GM12878 (cell line): ENCODE measurements around the gene RPS2. TPM values are rescaled to one million over a fixed set of nuclear protein-coding genes. Genes with fewer than 3 reads are reported as not detected.

Source experiments
- BACH1 ChIP-seq: fragments of 450-650 bp; IDR thresholded peaks from 2 replicates; pipeline ENCODE4 v1.6.1; 2017; ENCODE audit warnings: mild to moderate bottlenecking, borderline replicate concordance
- CREB1 ChIP-seq: IDR thresholded peaks from 2 replicates; pipeline ENCODE4 v1.6.1; 2012; ENCODE audit warnings: low read depth, mild to moderate bottlenecking, inconsistent platforms
- HDAC6 ChIP-seq: fragments of 200-600 bp; sonication (generic); IDR thresholded peaks from one replicate; pipeline ENCODE4 v1.8.0; 2017; ENCODE audit warnings: antibody characterized with exemption; ENCODE audit not compliant: unreplicated experiment
- IRF4 ChIP-seq: IDR thresholded peaks from 2 replicates; pipeline ENCODE4 v1.6.1; 2011; ENCODE audit warnings: low read depth, low read length
- PAX5 ChIP-seq: IDR thresholded peaks from 2 replicates; pipeline ENCODE4 v1.6.1; 2011; ENCODE audit warnings: low read depth, low read length, borderline replicate concordance
- TARDBP ChIP-seq: IDR thresholded peaks from 2 replicates; pipeline ENCODE4 v1.6.1; 2016; ENCODE audit warnings: borderline replicate concordance
- polyA plus RNA-seq, 11 experiments: library from polyadenylated mRNA; depleted of rRNA in 4 of 11; unstranded in 6 of 11; stranded (reverse) in 5 of 11; fragments of >200 nt; fragmentation: Nextera tagmentation in 4 of 11; fragmentation: Illumina TruSeq in 1 of 11; extraction: Ambion mirVana in 4 of 11; extraction: Trizol in 1 of 11; gene quantifications; 1 replicate in 1 of 11; 2 replicates in 10 of 11; pipeline versions ENCODE4 v1.2.1 to v1.2.3, GENCODE V29; 2011 to 2016; ENCODE audit warnings: inconsistent platforms in 2 of 11, missing spikeins in 2 of 11, low read depth in 1 of 11
- total RNA-seq, 4 experiments: library from RNA; depleted of rRNA in 3 of 4; stranded (reverse); fragments of >200 nt in 3 of 4; fragmentation: Illumina TruSeq in 1 of 4; extraction: Trizol in 1 of 4; gene quantifications; 2 replicates each; pipeline versions ENCODE4 v1.2.1 to v1.2.3, GENCODE V29; 2013 to 2021
- TF ChIP-seq, protein P1 (sequence below): IDR thresholded peaks from 2 replicates; pipeline ENCODE4 v1.6.1; 2011; ENCODE audit warnings: borderline replicate concordance, low read depth, mild to moderate bottlenecking, moderate library complexity, low read length; ENCODE audit not compliant: insufficient read depth, poor library complexity, severe bottlenecking
- TF ChIP-seq, protein P2 (sequence below): IDR thresholded peaks from 2 replicates; pipeline ENCODE4 v1.6.1; 2012; ENCODE audit warnings: improper control_type of control experiment, low read depth, low read length; ENCODE audit not compliant: insufficient replicate concordance

RPS2 gene
- total and polyA plus RNA-seq, 10 of the 15 experiments (the other 5 are each of a cell fraction or from before 2014, with no cell fraction given) = 1,295 to 7,121 (median 3,933) TPM

- TF ChIP-seq HDAC6 (no peak), PAX5 (no peak), TARDBP (no peak), IRF4 (no peak), CREB1 (no peak), BACH1 (no peak)
- TF ChIP-seq, protein P1, sequence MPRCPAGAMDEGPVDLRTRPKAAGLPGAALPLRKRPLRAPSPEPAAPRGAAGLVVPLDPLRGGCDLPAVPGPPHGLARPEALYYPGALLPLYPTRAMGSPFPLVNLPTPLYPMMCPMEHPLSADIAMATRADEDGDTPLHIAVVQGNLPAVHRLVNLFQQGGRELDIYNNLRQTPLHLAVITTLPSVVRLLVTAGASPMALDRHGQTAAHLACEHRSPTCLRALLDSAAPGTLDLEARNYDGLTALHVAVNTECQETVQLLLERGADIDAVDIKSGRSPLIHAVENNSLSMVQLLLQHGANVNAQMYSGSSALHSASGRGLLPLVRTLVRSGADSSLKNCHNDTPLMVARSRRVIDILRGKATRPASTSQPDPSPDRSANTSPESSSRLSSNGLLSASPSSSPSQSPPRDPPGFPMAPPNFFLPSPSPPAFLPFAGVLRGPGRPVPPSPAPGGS = no peak
- TF ChIP-seq, protein P2, sequence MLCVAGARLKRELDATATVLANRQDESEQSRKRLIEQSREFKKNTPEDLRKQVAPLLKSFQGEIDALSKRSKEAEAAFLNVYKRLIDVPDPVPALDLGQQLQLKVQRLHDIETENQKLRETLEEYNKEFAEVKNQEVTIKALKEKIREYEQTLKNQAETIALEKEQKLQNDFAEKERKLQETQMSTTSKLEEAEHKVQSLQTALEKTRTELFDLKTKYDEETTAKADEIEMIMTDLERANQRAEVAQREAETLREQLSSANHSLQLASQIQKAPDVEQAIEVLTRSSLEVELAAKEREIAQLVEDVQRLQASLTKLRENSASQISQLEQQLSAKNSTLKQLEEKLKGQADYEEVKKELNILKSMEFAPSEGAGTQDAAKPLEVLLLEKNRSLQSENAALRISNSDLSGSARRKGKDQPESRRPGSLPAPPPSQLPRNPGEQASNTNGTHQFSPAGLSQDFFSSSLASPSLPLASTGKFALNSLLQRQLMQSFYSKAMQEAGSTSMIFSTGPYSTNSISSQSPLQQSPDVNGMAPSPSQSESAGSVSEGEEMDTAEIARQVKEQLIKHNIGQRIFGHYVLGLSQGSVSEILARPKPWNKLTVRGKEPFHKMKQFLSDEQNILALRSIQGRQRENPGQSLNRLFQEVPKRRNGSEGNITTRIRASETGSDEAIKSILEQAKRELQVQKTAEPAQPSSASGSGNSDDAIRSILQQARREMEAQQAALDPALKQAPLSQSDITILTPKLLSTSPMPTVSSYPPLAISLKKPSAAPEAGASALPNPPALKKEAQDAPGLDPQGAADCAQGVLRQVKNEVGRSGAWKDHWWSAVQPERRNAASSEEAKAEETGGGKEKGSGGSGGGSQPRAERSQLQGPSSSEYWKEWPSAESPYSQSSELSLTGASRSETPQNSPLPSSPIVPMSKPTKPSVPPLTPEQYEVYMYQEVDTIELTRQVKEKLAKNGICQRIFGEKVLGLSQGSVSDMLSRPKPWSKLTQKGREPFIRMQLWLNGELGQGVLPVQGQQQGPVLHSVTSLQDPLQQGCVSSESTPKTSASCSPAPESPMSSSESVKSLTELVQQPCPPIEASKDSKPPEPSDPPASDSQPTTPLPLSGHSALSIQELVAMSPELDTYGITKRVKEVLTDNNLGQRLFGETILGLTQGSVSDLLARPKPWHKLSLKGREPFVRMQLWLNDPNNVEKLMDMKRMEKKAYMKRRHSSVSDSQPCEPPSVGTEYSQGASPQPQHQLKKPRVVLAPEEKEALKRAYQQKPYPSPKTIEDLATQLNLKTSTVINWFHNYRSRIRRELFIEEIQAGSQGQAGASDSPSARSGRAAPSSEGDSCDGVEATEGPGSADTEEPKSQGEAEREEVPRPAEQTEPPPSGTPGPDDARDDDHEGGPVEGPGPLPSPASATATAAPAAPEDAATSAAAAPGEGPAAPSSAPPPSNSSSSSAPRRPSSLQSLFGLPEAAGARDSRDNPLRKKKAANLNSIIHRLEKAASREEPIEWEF = no peak
These were observed 14.1 kb downstream of the RPS2 start (continued) for GRCh38 chr16:1950559-1950958.
